Measurements from ENCODE around the gene LSM14B. TPM values are rescaled to one million over a fixed set of nuclear protein-coding genes. Genes with fewer than 3 reads are reported as not detected.
"Not testable (repeated sequence)": the region's sequence is repeated elsewhere in the genome, so short reads cannot be mapped to it uniquely, and the experiment has no call there.

The LSM14B gene
- total RNA-seq, 4 donors from 2014 or later, result 3.1 to 56.8 (median 45.9) TPM

DNA sequence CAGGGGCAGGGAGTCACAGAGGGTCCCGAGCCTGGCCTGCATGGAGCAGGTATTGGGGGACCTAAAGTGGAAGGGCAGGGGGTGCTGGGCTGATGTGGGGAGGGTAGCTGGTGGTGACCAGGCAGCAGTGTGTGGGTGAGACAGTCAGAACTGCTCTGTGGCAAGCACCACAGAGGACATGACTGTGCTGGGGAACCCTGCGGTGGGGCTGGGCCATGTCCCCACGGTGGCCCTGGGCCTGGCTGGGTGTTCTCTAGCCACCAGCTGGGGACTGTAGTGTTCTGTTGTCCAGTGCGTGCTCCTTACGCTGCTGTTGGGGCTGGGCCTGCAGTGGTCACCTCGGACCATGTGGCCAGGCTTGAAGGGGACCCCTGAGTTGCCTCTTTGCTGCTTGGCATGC is 24.9 kb downstream of the LSM14B start:
- TF ChIP-seq, protein P1, sequence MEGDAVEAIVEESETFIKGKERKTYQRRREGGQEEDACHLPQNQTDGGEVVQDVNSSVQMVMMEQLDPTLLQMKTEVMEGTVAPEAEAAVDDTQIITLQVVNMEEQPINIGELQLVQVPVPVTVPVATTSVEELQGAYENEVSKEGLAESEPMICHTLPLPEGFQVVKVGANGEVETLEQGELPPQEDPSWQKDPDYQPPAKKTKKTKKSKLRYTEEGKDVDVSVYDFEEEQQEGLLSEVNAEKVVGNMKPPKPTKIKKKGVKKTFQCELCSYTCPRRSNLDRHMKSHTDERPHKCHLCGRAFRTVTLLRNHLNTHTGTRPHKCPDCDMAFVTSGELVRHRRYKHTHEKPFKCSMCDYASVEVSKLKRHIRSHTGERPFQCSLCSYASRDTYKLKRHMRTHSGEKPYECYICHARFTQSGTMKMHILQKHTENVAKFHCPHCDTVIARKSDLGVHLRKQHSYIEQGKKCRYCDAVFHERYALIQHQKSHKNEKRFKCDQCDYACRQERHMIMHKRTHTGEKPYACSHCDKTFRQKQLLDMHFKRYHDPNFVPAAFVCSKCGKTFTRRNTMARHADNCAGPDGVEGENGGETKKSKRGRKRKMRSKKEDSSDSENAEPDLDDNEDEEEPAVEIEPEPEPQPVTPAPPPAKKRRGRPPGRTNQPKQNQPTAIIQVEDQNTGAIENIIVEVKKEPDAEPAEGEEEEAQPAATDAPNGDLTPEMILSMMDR (IDR thresholded peaks at IDR 0.05), result no peak
- no peak for TF ChIP-seq POLR2A (IDR thresholded peaks at IDR 0.05)
- Histone ChIP-seq H3K4me3 (no peak overlapping the region), H3K27me3 (no peaks in the 10 kb centered on the region), H3K36me3 (no peaks in the 10 kb centered on the region), H3K9me3 (no peaks in the 10 kb centered on the region), H3K27ac (no peak overlapping the region), H3K4me1 (peaks cover 0 to 11% of the 10 kb centered on the region in 2 donors)
- DNase-seq, result no peak
- intact Hi-C loops (cut with DNase I; ENCODE audit: low total_unique reads), result no loop called here

DNA sequence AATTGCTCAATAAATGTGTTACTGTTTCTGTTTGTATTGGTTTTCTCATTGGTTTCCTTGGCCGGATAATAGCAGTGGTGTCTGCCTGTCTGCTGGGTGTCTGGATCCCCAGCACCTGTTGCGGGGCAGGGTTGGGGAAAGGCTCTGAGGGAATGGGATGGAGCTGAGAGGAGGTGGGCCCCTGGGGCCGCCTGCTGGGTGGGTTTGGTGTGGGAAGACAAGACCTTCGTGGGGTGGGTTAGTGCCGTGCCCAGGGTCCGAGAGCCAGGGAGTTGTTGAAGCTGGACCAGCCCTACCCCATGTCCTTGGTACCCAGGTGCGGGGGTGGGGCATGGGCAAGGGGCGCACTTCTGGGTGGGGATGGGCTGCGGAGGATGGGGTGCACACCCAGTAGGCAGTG is 25.3 kb downstream of the LSM14B start:
- Histone ChIP-seq H3K27ac (no peak overlapping the region), H3K4me3 (no peak overlapping the region), H3K4me1 (peaks cover 0 to 11% of the 10 kb centered on the region in 2 donors), H3K27me3 (no peaks in the 10 kb centered on the region), H3K36me3 (no peaks in the 10 kb centered on the region), H3K9me3 (no peaks in the 10 kb centered on the region)
- TF ChIP-seq POLR2A (IDR thresholded peaks at IDR 0.05), result no peak
- TF ChIP-seq, protein P1 (IDR thresholded peaks at IDR 0.05), result no peak
- no peak for DNase-seq
- intact Hi-C loops (cut with DNase I; ENCODE audit: low total_unique reads), result no loop called here

DNA sequence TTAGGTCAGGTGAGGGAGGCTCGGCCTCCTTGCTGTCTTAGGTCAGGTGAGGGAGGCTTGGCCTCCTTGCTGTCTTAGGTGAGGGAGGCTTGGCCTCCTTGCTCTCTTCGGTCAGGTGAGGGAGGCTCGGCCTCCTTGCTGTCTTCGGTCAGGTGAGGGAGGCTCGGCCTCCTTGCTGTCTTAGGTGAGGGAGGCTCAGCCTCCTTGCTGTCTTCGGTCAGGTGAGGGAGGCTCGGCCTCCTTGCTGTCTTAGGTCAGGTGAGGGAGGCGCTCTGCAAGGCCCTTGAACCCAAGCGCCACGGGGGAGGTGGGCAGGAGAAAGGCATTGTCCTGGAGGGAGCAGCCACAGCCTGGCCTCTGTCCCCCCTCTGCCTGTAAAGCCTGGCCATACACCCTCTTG is 26.1 kb downstream of the LSM14B start:
- peaks cover 0 to 11% of the 10 kb centered on the region in 2 donors for H3K4me1 ChIP-seq
- H3K9me3 ChIP-seq; intact Hi-C loops (cut with DNase I; ENCODE audit: low total_unique reads); H3K36me3 ChIP-seq; H3K27ac ChIP-seq; H3K27me3 ChIP-seq; H3K4me3 ChIP-seq; DNase-seq: not testable (repeated sequence)

DNA sequence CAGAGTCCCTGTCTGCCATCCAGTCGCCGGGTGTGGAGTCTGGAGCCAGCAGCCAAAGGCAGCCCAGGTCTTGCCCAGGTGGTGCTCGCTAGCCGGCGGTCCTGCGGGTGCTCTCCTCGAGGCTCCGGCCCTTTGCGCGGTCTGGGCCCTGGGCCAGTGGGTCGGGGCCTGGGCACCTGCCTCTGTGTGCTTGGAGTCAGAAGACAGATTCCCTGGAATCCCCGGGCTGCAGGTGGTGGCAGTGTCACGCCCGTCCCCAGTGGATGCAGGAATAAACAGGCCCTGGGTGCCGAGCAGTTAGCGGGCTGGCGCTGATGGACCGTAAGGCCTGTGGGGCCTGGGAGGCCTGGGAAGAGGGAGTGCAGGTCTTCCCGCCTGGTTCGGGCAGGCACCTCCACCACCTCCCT is 26.6 kb downstream of the LSM14B start:
- Histone ChIP-seq H3K4me3 (no peak overlapping the region), H3K27me3 (no peaks in the 10 kb centered on the region), H3K36me3 (no peaks in the 10 kb centered on the region), H3K9me3 (no peaks in the 10 kb centered on the region), H3K4me1 (peaks cover 0 to 11% of the 10 kb centered on the region in 2 donors), H3K27ac (no peak overlapping the region)
- DNase-seq, result no peak
- TF ChIP-seq, protein P1 (IDR thresholded peaks at IDR 0.05), result no peak
- TF ChIP-seq POLR2A (IDR thresholded peaks at IDR 0.05), result no peak
- intact Hi-C loops (cut with DNase I; ENCODE audit: low total_unique reads), result no loop called here

DNA sequence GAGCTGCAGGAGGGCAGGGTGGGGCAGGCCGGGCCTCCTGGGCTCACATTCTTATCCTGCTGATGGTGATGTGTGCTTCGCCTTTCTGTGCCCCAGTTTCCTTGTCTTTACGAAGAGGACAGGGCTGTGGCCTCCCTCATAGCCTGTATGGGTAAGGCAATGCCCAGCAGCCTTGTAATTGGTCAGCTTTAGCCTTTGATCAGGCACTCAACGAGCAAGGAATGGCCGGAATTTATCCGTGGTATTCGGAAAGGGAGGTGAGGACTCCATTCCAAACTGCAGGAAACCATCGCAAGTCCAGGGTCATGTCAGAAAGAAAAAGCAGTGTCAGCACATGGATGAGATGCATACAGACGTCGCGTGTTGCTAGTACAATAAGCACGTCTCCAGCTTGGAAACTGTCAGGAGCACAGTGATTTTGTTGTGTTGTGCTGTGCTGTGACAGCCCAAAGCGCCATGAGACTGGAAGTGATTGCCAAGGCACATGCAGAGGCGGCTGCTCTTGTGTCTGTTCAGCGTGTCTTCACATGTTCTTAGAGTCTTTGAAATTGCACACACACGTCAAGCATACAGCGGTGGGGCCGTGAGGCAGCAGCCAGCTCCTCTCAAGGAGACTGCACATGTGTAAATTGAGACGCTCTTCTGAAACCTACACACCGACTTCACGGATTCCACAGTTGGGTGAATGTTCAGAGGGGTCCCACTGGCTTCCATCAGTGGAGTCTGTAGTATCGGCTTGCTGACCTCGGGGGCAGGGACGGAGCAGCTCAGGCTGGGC is 27.4 kb downstream of the LSM14B start:
- TF ChIP-seq, protein P1 (IDR thresholded peaks at IDR 0.05), result no peak
- TF ChIP-seq POLR2A (IDR thresholded peaks at IDR 0.05), result no peak
- H3K9me3 ChIP-seq, result no peaks in the 10 kb centered on the region
- H3K27ac ChIP-seq, result no peak overlapping the region
- no peak for DNase-seq
- no peak overlapping the region for H3K4me3 ChIP-seq
- H3K36me3 ChIP-seq, result no peaks in the 10 kb centered on the region
- intact Hi-C loops (cut with DNase I; ENCODE audit: low total_unique reads), result loop anchor here (10.0 kb wide), 1 partner anchor 135 kb away; no protein-coding TSS in a partner anchor
- no peaks in the 10 kb centered on the region for H3K27me3 ChIP-seq
- peaks cover 0 to 8% of the 10 kb centered on the region in 2 donors for H3K4me1 ChIP-seq

All from uterus (tissue), 4 donors.